A549 (cell line): ENCODE data around the gene ANXA5. TPM values are rescaled to one million over a fixed set of nuclear protein-coding genes. Genes with fewer than 3 reads are reported as not detected.
A peak's percentile ranks its signal among the peaks of the same experiment; 100 is the strongest.

Experiments used
- ATAC-seq, 2 experiments: fragments of 200-7000 bp in 1 of 2; fragments of >200 bp in 1 of 2; cut with Nextera tagmentation in 1 of 2; cut with Tn5 transposase in 1 of 2; 3 replicates each; pipeline versions ENCODE4 v1.8.0 to v1.9.1; 2018 to 2020; ENCODE audit warnings: mild to moderate bottlenecking in 1 of 2, moderate library complexity in 1 of 2
- CTCF ChIA-PET: fragments of 300-600 bp; sonication (Branson Sonifier 250); formaldehyde crosslinking; extraction: SDS; loops from one replicate; lab custom pipeline; 2021; ENCODE audit warnings: antibody characterized with exemption, inconsistent platforms; lab: Yijun Ruan, JAX
- POLR2A ChIA-PET: fragments of 350-600 bp; formaldehyde crosslinking; extraction: SDS; loops from one replicate; lab custom pipeline; 2021; ENCODE audit warnings: antibody characterized with exemption, inconsistent platforms; lab: Yijun Ruan, JAX
- DNase-seq, 2 experiments: peaks; one replicate each; pipeline versions ENCODE4 v3.0.0 to v3.0.0-alpha.2; 2011 to 2016; ENCODE audit warnings: low read depth in 1 of 2, low spot score in 1 of 2
- FAIRE-seq: peaks from 2 replicates; lab custom pipeline; 2011; peaks lifted over from hg19 to GRCh38; lab: Jason Lieb, UNC
- H3K27ac ChIP-seq, 2 experiments: fragments of >200 bp; sonication (Bioruptor Twin); formaldehyde crosslinking; 3 replicates each; pipeline ENCODE4 v1.5.1; 2016 to 2017
- H3K4me1 ChIP-seq: fragments of >200 bp; sonication (Bioruptor Twin); formaldehyde crosslinking; 3 replicates; pipeline ENCODE4 v1.6.1; 2016
- H3K4me2 ChIP-seq: fragments of >200 bp; sonication (Bioruptor Twin); formaldehyde crosslinking; 3 replicates; pipeline ENCODE4 v1.6.1; 2016
- H3K4me3 ChIP-seq: fragments of >200 bp; sonication (Bioruptor Twin); formaldehyde crosslinking; 3 replicates; pipeline ENCODE4 v1.5.1; 2016
- H3K9me3 ChIP-seq: fragments of >200 bp; sonication (Bioruptor Twin); formaldehyde crosslinking; 3 replicates; pipeline ENCODE4 v1.6.1; 2016
- BCL3 ChIP-seq: fragments of >200 bp; sonication (Bioruptor Twin); formaldehyde crosslinking; IDR thresholded peaks from 3 replicates; pipeline ENCODE4 v1.6.1; 2016
- CBX8 ChIP-seq: fragments of 200-600 bp; sonication (generic); IDR thresholded peaks from 2 replicates; pipeline ENCODE4 v1.6.1; 2016
- CTCF ChIP-seq: fragments of >200 bp; sonication (Bioruptor Twin); formaldehyde crosslinking; IDR thresholded peaks from 3 replicates; pipeline ENCODE4 v1.5.1; 2016
- ELK1 ChIP-seq: fragments of 150-350 bp; IDR thresholded peaks from 2 replicates; pipeline ENCODE4 v1.6.1; 2014; ENCODE audit warnings: low read depth, mild to moderate bottlenecking, low read length
- HOXB13 ChIP-seq: fragments of 250-450 bp; sonication (Bioruptor Pico); IDR thresholded peaks from 2 replicates; pipeline ENCODE4 v1.5.0; 2020; ENCODE audit warnings: low read depth, mild to moderate bottlenecking, moderate library complexity
- JUNB ChIP-seq: fragments of >200 bp; sonication (Bioruptor Twin); formaldehyde crosslinking; IDR thresholded peaks from 2 replicates; pipeline ENCODE4 v1.6.1; 2016
- KDM5A ChIP-seq: fragments of 200-600 bp; sonication (generic); IDR thresholded peaks from 2 replicates; pipeline ENCODE4 v1.6.1; 2016; ENCODE audit warnings: antibody characterized with exemption, mild to moderate bottlenecking
- MAX ChIP-seq: IDR thresholded peaks from 2 replicates; pipeline ENCODE4 v1.6.1; 2012
- NFE2L2 ChIP-seq: fragments of 150-350 bp; conservative IDR thresholded peaks from 2 replicates; pipeline ENCODE4 v1.6.1; 2014; ENCODE audit warnings: low read length
- NR3C1 ChIP-seq: fragments of >200 bp; sonication (Bioruptor Twin); formaldehyde crosslinking; IDR thresholded peaks from 3 replicates; pipeline ENCODE4 v1.6.1; 2017
- PBX3 ChIP-seq: IDR thresholded peaks from 2 replicates; pipeline ENCODE4 v1.6.1; 2012
- RFX5 ChIP-seq: fragments of 450-650 bp; IDR thresholded peaks from 2 replicates; pipeline ENCODE4 v1.7.1; 2014; ENCODE audit warnings: antibody characterized with exemption, mild to moderate bottlenecking, moderate library complexity
- RNF2 ChIP-seq: fragments of 200-600 bp; sonication (generic); IDR thresholded peaks from 2 replicates; pipeline ENCODE4 v1.6.1; 2016; ENCODE audit warnings: low read depth, mild to moderate bottlenecking, antibody characterized with exemption, moderate library complexity, borderline replicate concordance
- ZFP36 ChIP-seq: fragments of 450-650 bp; IDR thresholded peaks from 2 replicates; pipeline ENCODE4 v1.6.1; 2014; ENCODE audit warnings: borderline replicate concordance; ENCODE audit not compliant: partially characterized antibody
- ZNF302 ChIP-seq: fragments of 250-450 bp; sonication (Bioruptor Pico); IDR thresholded peaks from 2 replicates; pipeline ENCODE4 v1.9.0; 2021; ENCODE audit warnings: inconsistent platforms, mild to moderate bottlenecking, moderate library complexity
- WGBS: methylation state at CpG from one replicate; pipeline ENCODE4 v1.1.6; 2017; ENCODE audit errors: missing lambda C conversion rate; 5-methylcytosine and 5-hydroxymethylcytosine counted together
- polyA plus RNA-seq, 4 experiments: library from polyadenylated mRNA; depleted of rRNA in 3 of 4; stranded (reverse); fragments of >200 nt; fragmentation: RNase III in 1 of 4; extraction: RNeasy Plus Mini Kit Qiagen cat#74134 plus additional on column Dnase treatment in 1 of 4; gene quantifications; 2 replicates in 3 of 4; 3 replicates in 1 of 4; pipeline ENCODE4 v1.2.3, GENCODE V29; 2011 to 2017
- TF ChIP-seq, protein P1 (sequence below): fragments of 250-450 bp; sonication (Bioruptor Pico); IDR thresholded peaks from 2 replicates; pipeline ENCODE4 v1.5.0; 2020; ENCODE audit warnings: low read depth, mild to moderate bottlenecking, moderate library complexity
- TF ChIP-seq, protein P2 (sequence below): fragments of 450-650 bp; IDR thresholded peaks from 2 replicates; pipeline ENCODE4 v1.6.1; 2014; ENCODE audit warnings: antibody characterized with exemption

The ANXA5 gene
- polyA plus RNA-seq, 2 of the 4 experiments (the other 2 are of a cell fraction), result 356 to 441 TPM

DNA sequence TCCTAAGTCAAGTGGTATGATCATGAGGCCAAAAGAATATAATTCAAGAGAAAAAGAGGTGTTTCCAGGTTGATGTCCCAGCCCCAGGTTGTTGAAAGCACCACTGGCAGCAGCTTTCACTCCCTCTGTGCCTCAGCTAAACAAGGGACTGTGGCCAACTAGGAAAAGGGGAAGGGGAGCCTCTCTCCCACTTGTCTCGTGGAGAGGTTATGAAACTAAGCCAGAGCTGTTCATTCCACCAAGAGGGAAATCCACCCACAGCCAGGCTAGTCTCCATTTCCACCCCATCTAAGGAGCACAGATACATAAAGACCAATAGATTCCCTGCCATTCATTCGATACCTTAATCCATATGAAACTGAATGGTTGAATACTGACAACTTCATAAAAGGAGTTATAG is 8.1 kb downstream of the ANXA5 start (continued):
- TF ChIP-seq CTCF, result no peak
- TF ChIP-seq NR3C1, result no peak
- TF ChIP-seq CBX8, result no peak
- TF ChIP-seq BCL3, result no peak
- TF ChIP-seq, protein P1, sequence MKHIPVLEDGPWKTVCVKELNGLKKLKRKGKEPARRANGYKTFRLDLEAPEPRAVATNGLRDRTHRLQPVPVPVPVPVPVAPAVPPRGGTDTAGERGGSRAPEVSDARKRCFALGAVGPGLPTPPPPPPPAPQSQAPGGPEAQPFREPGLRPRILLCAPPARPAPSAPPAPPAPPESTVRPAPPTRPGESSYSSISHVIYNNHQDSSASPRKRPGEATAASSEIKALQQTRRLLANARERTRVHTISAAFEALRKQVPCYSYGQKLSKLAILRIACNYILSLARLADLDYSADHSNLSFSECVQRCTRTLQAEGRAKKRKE (CRISPR knock-in tag), result no peak
- no peak for TF ChIP-seq HOXB13 (CRISPR knock-in tag)
- no peak for TF ChIP-seq KDM5A

DNA sequence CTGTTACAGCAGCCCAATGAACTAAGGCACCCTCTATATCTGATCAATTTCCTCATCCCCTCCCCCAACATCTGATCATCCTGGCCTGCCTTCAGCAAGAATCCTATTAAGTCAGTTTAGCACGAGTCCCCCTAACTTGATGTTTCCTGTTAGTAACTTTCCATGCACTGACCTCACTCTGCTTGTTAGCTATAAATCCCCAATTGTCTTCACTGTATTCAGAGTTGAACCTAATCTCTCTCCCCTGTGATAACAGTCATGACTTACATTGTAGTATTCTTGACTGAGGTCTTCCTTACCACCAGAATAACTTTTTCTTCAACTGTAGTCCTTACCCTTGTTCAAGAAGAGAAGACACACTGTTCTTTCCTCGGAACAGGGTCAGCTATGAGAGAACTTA is 8.5 kb downstream of the ANXA5 start:
- peak overlapping the region in 1 of 2 experiments; percentile 52; a peak in 1 of 6 replicates for H3K27ac ChIP-seq
- peaks cover 74% of the 10 kb centered on the region for H3K4me1 ChIP-seq
- TF ChIP-seq ELK1 (no peak), ZFP36 (no peak), NFE2L2 (no peak), JUNB (no peak), MAX (no peak), RNF2 (no peak), RFX5 (no peak), ZNF302 (no peak), KDM5A (no peak), PBX3 (no peak), BCL3 (no peak)
- TF ChIP-seq, protein P2, sequence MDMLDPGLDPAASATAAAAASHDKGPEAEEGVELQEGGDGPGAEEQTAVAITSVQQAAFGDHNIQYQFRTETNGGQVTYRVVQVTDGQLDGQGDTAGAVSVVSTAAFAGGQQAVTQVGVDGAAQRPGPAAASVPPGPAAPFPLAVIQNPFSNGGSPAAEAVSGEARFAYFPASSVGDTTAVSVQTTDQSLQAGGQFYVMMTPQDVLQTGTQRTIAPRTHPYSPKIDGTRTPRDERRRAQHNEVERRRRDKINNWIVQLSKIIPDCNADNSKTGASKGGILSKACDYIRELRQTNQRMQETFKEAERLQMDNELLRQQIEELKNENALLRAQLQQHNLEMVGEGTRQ, result no peak
- DNase-seq, result no peak
- 76% methylated on average over 2 of the region's 2 CpGs for WGBS
- H3K4me3 ChIP-seq, result no peak overlapping the region
- ChIA-PET CTCF (no interaction called here), POLR2A (no interaction called here)
- no peak for FAIRE-seq
- no peaks in the 10 kb centered on the region for H3K9me3 ChIP-seq
- ATAC-seq, result no peak
- H3K4me2 ChIP-seq, result no peak overlapping the region; the same call in 2 of the 3 replicates
